ENCODE measurements around the gene ZKSCAN8. TPM values are rescaled to one million over a fixed set of nuclear protein-coding genes. Genes with fewer than 3 reads are reported as not detected.

The ZKSCAN8 gene
- polyA plus RNA-seq, 1 of the 3 experiments (the other 2 are of a cell fraction), result 4.3 TPM

- Histone ChIP-seq H3K9me2 (no peaks in the 10 kb centered on the region), H4K20me1 (ENCODE audit: insufficient read depth) (no peaks in the 10 kb centered on the region), H3K4me1 (ENCODE audit: control insufficient read depth in 1 of 2, insufficient read depth in 2 of 2, low read depth in 1 of 2, low read length in 1 of 2) (no peaks in the 10 kb centered on the region), H3K4me2 (no peak overlapping the region), H3K9me3 (no peaks in the 10 kb centered on the region), H3K9ac (no peak overlapping the region), H3K27ac (ENCODE audit: low read depth in 2 of 2, low read length in 1 of 2) (no peak overlapping the region), H3K4me3 (ENCODE audit: low read depth in 2 of 2, low read length in 1 of 2) (no peak overlapping the region), H3K36me3 (replicated peaks in 1 of 2; ENCODE audit: control insufficient read depth in 1 of 2, insufficient read depth in 2 of 2, low read length in 1 of 2) (no peaks in the 10 kb centered on the region), H3K27me3 (ENCODE audit: insufficient read depth) (no peaks in the 10 kb centered on the region), H2AFZ (ENCODE audit: low read depth) (no peak overlapping the region), H3F3A (replicated peaks; ENCODE audit: insufficient read depth) (no peaks in the 10 kb centered on the region), H3K79me2 (ENCODE audit: insufficient read depth) (no peaks in the 10 kb centered on the region)
- ChIA-PET POLR2A (no interaction called here), CTCF (interaction anchor here (0.9 kb wide), 1 partner anchor 27 kb away, joined by 3 read pairs; no protein-coding TSS in a partner anchor)
- 5% methylated on average over 1 of the region's 1 CpG for WGBS (ENCODE audit: low lambda C conversion rate)
- no peak for DNase-seq
- no peak for TF ChIP-seq CHD2 (IDR thresholded peaks at IDR 0.05; ENCODE audit: low read length, partially characterized antibody)
- TF ChIP-seq EZH2phosphoT487 (IDR thresholded peaks at IDR 0.05; ENCODE audit: borderline replicate concordance, low read depth), result no peak
- TF ChIP-seq MEF2A (IDR thresholded peaks at IDR 0.05; ENCODE audit: borderline replicate concordance, low read depth), result no peak
- TF ChIP-seq RXRA (IDR thresholded peaks at IDR 0.05; ENCODE audit: borderline replicate concordance, low read depth), result no peak
- no peak for TF ChIP-seq NFIC (IDR thresholded peaks at IDR 0.05; ENCODE audit: borderline replicate concordance)
- TF ChIP-seq GATA2 (CRISPR knock-in tag; IDR thresholded peaks at IDR 0.05), result no peak
- no peak for TF ChIP-seq FOXM1 (IDR thresholded peaks at IDR 0.05; ENCODE audit: low read depth)
- TF ChIP-seq MXI1 (IDR thresholded peaks at IDR 0.05; ENCODE audit: low read depth, low read length), result no peak
Observed at GRCh38 chr6:28176373-28176772, 34.7 kb downstream of the ZKSCAN8 start.

- Histone ChIP-seq H3K36me3 (replicated peaks in 1 of 2; ENCODE audit: control insufficient read depth in 1 of 2, insufficient read depth in 2 of 2, low read length in 1 of 2) (no peaks in the 10 kb centered on the region), H3K4me3 (ENCODE audit: low read depth in 2 of 2, low read length in 1 of 2) (no peak overlapping the region), H3K9ac (no peak overlapping the region), H3K4me1 (ENCODE audit: control insufficient read depth in 1 of 2, insufficient read depth in 2 of 2, low read depth in 1 of 2, low read length in 1 of 2) (no peaks in the 10 kb centered on the region), H3K27ac (ENCODE audit: low read depth in 2 of 2, low read length in 1 of 2) (no peak overlapping the region), H3K9me2 (no peaks in the 10 kb centered on the region), H3K27me3 (ENCODE audit: insufficient read depth) (no peaks in the 10 kb centered on the region), H3K79me2 (ENCODE audit: insufficient read depth) (no peaks in the 10 kb centered on the region), H3K4me2 (no peak overlapping the region), H2AFZ (ENCODE audit: low read depth) (no peak overlapping the region), H4K20me1 (ENCODE audit: insufficient read depth) (no peaks in the 10 kb centered on the region), H3K9me3 (0 out of 2 replicates have a peak, but pooled peaks cover 4% of the 10 kb centered on the region), H3F3A (replicated peaks; ENCODE audit: insufficient read depth) (no peaks in the 10 kb centered on the region)
- TF ChIP-seq NFIC (IDR thresholded peaks at IDR 0.05; ENCODE audit: borderline replicate concordance) (no peak), GABPA (IDR thresholded peaks at IDR 0.05; ENCODE audit: low read depth) (no peak), USF1 (IDR thresholded peaks at IDR 0.05; ENCODE audit: borderline replicate concordance, low read depth) (no peak)
- ChIA-PET CTCF (no interaction called here), POLR2A (no interaction called here)
- DNase-seq, result no peak
- WGBS (ENCODE audit: low lambda C conversion rate), result 0% methylated on average over 1 of the region's 1 CpG
Observed at GRCh38 chr6:28182255-28182654, 40.6 kb downstream of the ZKSCAN8 start.

- Histone ChIP-seq H2AFZ (ENCODE audit: low read depth) (no peak overlapping the region), H3K4me3 (ENCODE audit: low read depth in 2 of 2, low read length in 1 of 2) (no peak overlapping the region)
- DNase-seq, result no peak
Observed at GRCh38 chr6:28188111-28188979, 46.7 kb downstream of the ZKSCAN8 start.

More at GRCh38 chr6:28188111-28188979, 46.7 kb downstream of the ZKSCAN8 start:
- 7% methylated on average over 6 of the region's 6 CpGs for WGBS (ENCODE audit: low lambda C conversion rate)
- no peak for TF ChIP-seq NRF1 (IDR thresholded peaks at IDR 0.05; ENCODE audit: low read depth, low read length)
- TF ChIP-seq EP300 (IDR thresholded peaks at IDR 0.05; ENCODE audit: borderline replicate concordance in 1 of 2, low read depth in 1 of 2, low read length in 1 of 2), result no peak
- no peak for TF ChIP-seq USF1 (IDR thresholded peaks at IDR 0.05; ENCODE audit: borderline replicate concordance, low read depth)
- no peak for TF ChIP-seq MEF2A (IDR thresholded peaks at IDR 0.05; ENCODE audit: borderline replicate concordance, low read depth)
- TF ChIP-seq MXI1 (IDR thresholded peaks at IDR 0.05; ENCODE audit: low read depth, low read length), result no peak
- no peak for TF ChIP-seq IRF3 (IDR thresholded peaks at IDR 0.05; ENCODE audit: low read depth, low read length)
- TF ChIP-seq NFIC (IDR thresholded peaks at IDR 0.05; ENCODE audit: borderline replicate concordance), result no peak
- no peak for TF ChIP-seq GATA2 (CRISPR knock-in tag; IDR thresholded peaks at IDR 0.05)
- TF ChIP-seq SIN3A (IDR thresholded peaks at IDR 0.05; ENCODE audit: borderline replicate concordance, low read depth, low read length), result no peak
- TF ChIP-seq TCF12 (IDR thresholded peaks at IDR 0.05), result no peak
- no peak for TF ChIP-seq FOXJ3 (CRISPR knock-in tag; IDR thresholded peaks at IDR 0.05)
- Histone ChIP-seq H3K4me1 (ENCODE audit: control insufficient read depth in 1 of 2, insufficient read depth in 2 of 2, low read depth in 1 of 2, low read length in 1 of 2) (no peaks in the 10 kb centered on the region), H3K4me2 (no peak overlapping the region), H3F3A (replicated peaks; ENCODE audit: insufficient read depth) (no peaks in the 10 kb centered on the region), H3K36me3 (replicated peaks in 1 of 2; ENCODE audit: control insufficient read depth in 1 of 2, insufficient read depth in 2 of 2, low read length in 1 of 2) (no peaks in the 10 kb centered on the region), H3K27me3 (ENCODE audit: insufficient read depth) (no peaks in the 10 kb centered on the region), H4K20me1 (ENCODE audit: insufficient read depth) (no peaks in the 10 kb centered on the region), H3K79me2 (ENCODE audit: insufficient read depth) (no peaks in the 10 kb centered on the region), H3K9ac (no peak overlapping the region), H3K9me3 (peaks cover 10% of the 10 kb centered on the region; the same call in 1 of the 2 replicates), H3K27ac (ENCODE audit: low read depth in 2 of 2, low read length in 1 of 2) (no peak overlapping the region), H3K9me2 (no peaks in the 10 kb centered on the region)
- ChIA-PET CTCF (no interaction called here), POLR2A (no interaction called here)

All from SK-N-SH (cell line).